Right lobe of liver (tissue), 6 donors: ENCODE data around the gene RHBDL1. TPM values are rescaled to one million over a fixed set of nuclear protein-coding genes. Genes with fewer than 3 reads are reported as not detected.

Experiments
- ATAC-seq, 4 donors: fragments of 200-7000 bp; cut with Tn5 transposase; one replicate each; pipeline ENCODE4 v1.9.1; 2020; ENCODE audit warnings: mild to moderate bottlenecking in 4 of 4, moderate library complexity in 4 of 4
- DNase-seq, 3 donors: peaks; one replicate each; pipeline ENCODE4 v3.0.0-alpha.2; 2020
- H3K27ac ChIP-seq, 3 donors: fragments of 200-600 bp; one replicate each; pipeline ENCODE4 v1.8.0; 2022
- H3K27me3 ChIP-seq, 2 donors: fragments of 200-600 bp; one replicate each; pipeline ENCODE4 v1.8.0; 2022
- H3K36me3 ChIP-seq, 4 donors: fragments of 200-600 bp; sonication (generic) in 1 of 4; one replicate each; pipeline versions ENCODE4 v1.5.1 to v1.8.0; 2017 to 2022; ENCODE audit warnings: control low read depth in 1 of 4
- H3K4me1 ChIP-seq, 4 donors: fragments of 200-600 bp; sonication (generic) in 1 of 4; one replicate each; pipeline versions ENCODE4 v1.5.1 to v1.8.0; 2017 to 2022; ENCODE audit warnings: control low read depth in 1 of 4
- H3K4me3 ChIP-seq, 3 donors: fragments of 200-600 bp; one replicate each; pipeline ENCODE4 v1.8.0; 2022
- H3K9me3 ChIP-seq, 4 donors: fragments of 200-600 bp; sonication (generic) in 1 of 4; one replicate each; pipeline versions ENCODE4 v1.5.1 to v1.8.0; 2017 to 2022; ENCODE audit warnings: control low read depth in 1 of 4
- POLR2A ChIP-seq: fragments of 450-650 bp; IDR thresholded peaks from one replicate; pipeline ENCODE4 v1.6.1; 2017; ENCODE audit warnings: antibody characterized with exemption, mild to moderate bottlenecking
- WGBS: methylation state at CpG from one replicate; pipeline ENCODE4 v1.1.6; 2018; ENCODE audit warnings: low coverage, low lambda C conversion rate; ENCODE audit not compliant: insufficient coverage; ENCODE audit errors: missing lambda C conversion rate; 5-methylcytosine and 5-hydroxymethylcytosine counted together
- intact Hi-C, 2 donors: fragments of 100-400 bp; cut with DNase I; formaldehyde crosslinking; loops; one replicate each; pipeline versions ENCODE4 v1.11.2 to v1.14.1; 2022
- long read RNA-seq: library from polyadenylated mRNA; unstranded; transcript quantifications from one replicate; pipeline ENCODE4 v2.0.0, GENCODE V29; 2019
- total RNA-seq, 6 experiments: library from RNA; depleted of rRNA in 2 of 6; stranded (reverse); fragments of >200 nt in 2 of 6; fragmentation: NEBNext Ultra II Directional in 3 of 6; extraction: Animal tissue kit (Norgen Biotek cat#: 25700) in 3 of 6; gene quantifications; one replicate each; pipeline versions ENCODE4 v1.1.0 to v1.2.4, GENCODE V29; 2016 to 2023
- TF ChIP-seq, protein P1 (sequence below), 4 donors: fragments of 200-600 bp in 3 of 4; fragments of 450-650 bp in 1 of 4; IDR thresholded peaks; one replicate each; pipeline versions ENCODE4 v1.5.1 to v1.8.0; 2016 to 2022; ENCODE audit warnings: antibody characterized with exemption in 4 of 4, mild to moderate bottlenecking in 2 of 4
- donor health status: DM: no; HTN: yes; CAD: no.
- donor health status: DM: no; HTN: no; CAD: no.
- donor health status: DM: no; HTN: no; CAD: no.
- donor health status: DM: no; HTN: yes; CAD: no.
- donor health status: DM: no; HTN: yes; CAD: no.

The RHBDL1 gene
- 1 to 10 TPM in 1 of 6 experiments, under 1 TPM in 5; 0.37 to 1.1 (median 0.60) TPM for total RNA-seq
- long read RNA-seq, partial matches to known transcripts = 0 of 1 reads
- long read RNA-seq, other reads (novel, unspliced or antisense) = 1 of 1 reads

DNA sequence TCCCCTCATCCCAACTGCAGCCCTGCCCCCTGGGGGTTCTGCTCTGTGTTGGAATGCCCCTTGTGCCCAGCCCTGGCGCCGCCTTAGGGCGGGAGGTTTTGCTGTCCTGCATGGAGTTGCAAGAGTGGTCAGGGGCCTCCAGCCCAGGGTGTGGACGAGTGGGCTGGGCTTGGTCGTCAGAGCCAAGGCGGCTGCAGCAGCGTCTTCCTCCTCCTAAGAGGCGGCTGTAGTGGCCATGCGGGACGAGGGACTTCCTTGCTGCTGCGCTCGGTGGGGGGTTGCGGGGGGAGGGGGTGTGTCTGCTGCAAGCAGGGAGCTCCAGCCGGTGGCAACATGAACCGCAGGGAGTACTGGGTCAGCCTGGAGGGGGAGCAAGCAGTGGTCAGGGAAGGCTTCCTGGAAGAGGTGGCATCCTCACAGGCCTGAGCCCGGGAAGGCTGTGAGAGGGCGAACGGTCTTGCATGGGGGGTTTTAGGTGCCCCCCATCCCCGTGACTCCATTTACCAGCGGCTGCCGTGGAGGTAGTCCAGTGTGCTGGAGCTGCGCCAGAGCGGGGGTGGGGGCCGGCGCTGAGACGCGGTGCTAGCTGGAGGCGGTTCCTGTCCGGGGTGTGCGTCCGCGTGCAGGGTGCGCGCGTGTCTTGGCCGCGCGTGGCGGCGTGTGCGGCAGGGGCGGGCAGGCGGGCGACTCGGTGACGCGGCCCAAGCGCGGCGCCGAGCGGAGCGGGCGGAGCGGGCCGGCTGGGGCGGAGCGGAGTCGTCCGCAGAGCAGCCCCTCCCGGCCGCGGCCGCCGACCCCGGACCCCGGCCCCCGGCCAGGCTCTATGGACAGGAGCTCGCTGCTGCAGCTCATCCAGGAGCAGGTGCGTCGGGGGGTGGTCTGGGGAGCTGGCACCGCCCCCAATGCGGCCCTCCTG lies at the start of gene RHBDL1:
Gene RHBDL1 (plus strand): TSS at position 704 of the 916 bp plus-strand sequence. CDS start 120 bp downstream, at position 824.
- Histone ChIP-seq H3K27ac (no peak within 1 kb of the TSS), H3K36me3 (peaks cover 0 to 35% (median 13%) of the 10 kb centered on the region in 4 donors), H3K4me1 (peaks cover 0 to 5% (median 0%) of the 10 kb centered on the region in 4 donors), H3K4me3 (peak within 1 kb of the TSS in 2 of 3 donors; percentile 18 to 38), H3K9me3 (no peaks in the 10 kb centered on the region), H3K27me3 (no peaks in the 10 kb centered on the region)
- intact Hi-C loops = no loop called here
- ATAC-seq = no peak
- no peak for TF ChIP-seq POLR2A
- TF ChIP-seq, protein P1, sequence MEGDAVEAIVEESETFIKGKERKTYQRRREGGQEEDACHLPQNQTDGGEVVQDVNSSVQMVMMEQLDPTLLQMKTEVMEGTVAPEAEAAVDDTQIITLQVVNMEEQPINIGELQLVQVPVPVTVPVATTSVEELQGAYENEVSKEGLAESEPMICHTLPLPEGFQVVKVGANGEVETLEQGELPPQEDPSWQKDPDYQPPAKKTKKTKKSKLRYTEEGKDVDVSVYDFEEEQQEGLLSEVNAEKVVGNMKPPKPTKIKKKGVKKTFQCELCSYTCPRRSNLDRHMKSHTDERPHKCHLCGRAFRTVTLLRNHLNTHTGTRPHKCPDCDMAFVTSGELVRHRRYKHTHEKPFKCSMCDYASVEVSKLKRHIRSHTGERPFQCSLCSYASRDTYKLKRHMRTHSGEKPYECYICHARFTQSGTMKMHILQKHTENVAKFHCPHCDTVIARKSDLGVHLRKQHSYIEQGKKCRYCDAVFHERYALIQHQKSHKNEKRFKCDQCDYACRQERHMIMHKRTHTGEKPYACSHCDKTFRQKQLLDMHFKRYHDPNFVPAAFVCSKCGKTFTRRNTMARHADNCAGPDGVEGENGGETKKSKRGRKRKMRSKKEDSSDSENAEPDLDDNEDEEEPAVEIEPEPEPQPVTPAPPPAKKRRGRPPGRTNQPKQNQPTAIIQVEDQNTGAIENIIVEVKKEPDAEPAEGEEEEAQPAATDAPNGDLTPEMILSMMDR (IDR thresholded peaks at IDR 0.05) = no peak
- 8% methylated on average over 2 of the region's 73 CpGs for WGBS
- DNase-seq = no peak

DNA sequence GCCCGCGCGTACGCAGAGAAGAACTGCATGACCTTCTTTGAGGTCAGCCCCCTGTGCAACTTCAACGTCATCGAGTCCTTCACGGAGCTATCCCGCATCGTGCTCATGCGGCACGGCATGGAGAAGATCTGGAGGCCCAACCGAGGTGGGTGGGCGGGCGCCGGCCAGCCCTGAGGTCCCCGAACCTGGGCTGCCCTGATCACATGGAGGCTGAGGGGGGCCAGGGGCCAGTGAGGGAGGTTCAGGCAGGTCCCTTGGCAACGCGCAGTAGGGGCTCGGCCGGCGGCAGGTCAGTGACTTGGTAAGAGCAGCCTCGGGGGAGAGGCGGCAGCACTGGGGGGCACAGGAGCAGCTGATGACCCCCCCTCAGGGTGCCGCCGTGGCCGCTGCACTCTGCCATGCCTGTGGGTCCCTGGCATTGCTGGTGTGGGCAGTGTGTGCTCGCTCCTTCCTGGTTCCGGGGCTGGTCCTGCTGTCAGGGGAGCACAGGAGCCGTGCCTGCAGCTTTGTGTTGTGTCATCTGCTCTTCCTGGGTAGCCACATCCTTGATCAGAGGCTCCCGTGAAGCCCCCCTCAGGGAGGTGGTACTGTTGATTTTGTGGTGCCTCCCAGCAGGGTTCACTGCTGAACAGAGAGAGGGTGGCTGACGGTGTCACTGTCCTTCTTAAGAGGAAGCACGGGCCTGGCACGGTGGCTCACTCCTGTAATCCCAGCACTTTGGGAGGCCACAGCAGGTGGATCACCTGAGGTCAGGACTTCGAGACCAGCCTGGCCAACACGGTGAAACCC lies 49.3 kb upstream of the RHBDL1 start:
- Histone ChIP-seq H3K4me1 (peaks cover 0 to 39% (median 26%) of the 10 kb centered on the region in 4 donors), H3K36me3 (peaks cover 0 to 9% (median 0%) of the 10 kb centered on the region in 4 donors), H3K27me3 (no peaks in the 10 kb centered on the region), H3K4me3 (no peak overlapping the region), H3K27ac (no peak overlapping the region), H3K9me3 (no peaks in the 10 kb centered on the region)
- DNase-seq (no peak), ATAC-seq (no peak)
- intact Hi-C loops = no loop called here
- TF ChIP-seq, protein P1 (IDR thresholded peaks at IDR 0.05) = no peak
- no peak for TF ChIP-seq POLR2A
- 100% methylated on average over 5 of the region's 35 CpGs for WGBS

DNA sequence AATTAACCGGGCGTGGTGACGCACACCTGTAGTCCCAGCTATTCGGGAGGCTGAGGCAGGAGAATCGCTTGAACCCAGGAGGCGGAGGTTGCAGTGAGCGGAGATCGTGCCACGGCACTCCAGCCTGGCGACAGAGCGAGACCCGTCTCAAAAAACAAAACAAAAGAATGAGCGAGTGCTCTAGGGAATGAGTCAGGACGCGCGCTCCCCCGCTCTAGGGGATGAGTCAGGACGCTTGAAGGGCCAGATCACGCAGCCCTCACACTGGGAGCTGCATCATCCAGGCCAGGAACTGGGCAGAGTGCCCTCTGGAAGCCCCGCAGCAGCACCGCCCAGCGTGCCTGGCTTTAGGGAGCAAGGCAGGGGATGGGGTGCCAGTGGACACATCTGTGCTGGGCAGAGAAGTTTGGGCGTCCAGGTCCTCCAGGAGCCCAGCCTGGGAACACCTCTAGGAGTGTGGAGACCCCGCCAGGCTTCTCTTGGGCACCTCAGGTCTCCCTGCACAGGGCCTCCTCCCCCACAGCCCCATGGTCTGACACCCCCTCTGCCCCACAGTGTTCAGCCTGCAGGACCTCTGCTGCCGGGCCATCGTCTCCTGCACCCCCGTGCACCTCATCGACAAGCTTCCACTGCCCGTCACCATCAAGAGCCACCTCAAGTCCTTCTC lies 48.6 kb upstream of the RHBDL1 start:
- H3K4me3 ChIP-seq = no peak overlapping the region
- peak in 2 of 3 donors; percentile 54 to 60 for DNase-seq
- H3K9me3 ChIP-seq = no peaks in the 10 kb centered on the region
- intact Hi-C loops = no loop called here
- peak in 1 of 4 donors; percentile 30 for ATAC-seq
- H3K36me3 ChIP-seq = peaks cover 0 to 9% (median 0%) of the 10 kb centered on the region in 4 donors
- no peak overlapping the region for H3K27ac ChIP-seq
- peaks cover 0 to 40% (median 27%) of the 10 kb centered on the region in 4 donors for H3K4me1 ChIP-seq
- no peak for TF ChIP-seq POLR2A
- TF ChIP-seq, protein P1 (IDR thresholded peaks at IDR 0.05) = no peak
- H3K27me3 ChIP-seq = no peaks in the 10 kb centered on the region
- 88% methylated on average over 16 of the region's 29 CpGs for WGBS
